Progenitor cell of endocrine pancreas (in vitro differentiated cells): ENCODE results near the gene AK5. TPM values are rescaled to one million over a fixed set of nuclear protein-coding genes. Genes with fewer than 3 reads are reported as not detected.

Source experiments
- DNase-seq: peaks from one replicate; pipeline ENCODE4 v3.0.0; 2021; ENCODE audit warnings: low spot score; ENCODE audit not compliant: unreplicated experiment
- H3K27ac Mint-ChIP-seq: 2 replicates; pipeline ENCODE4 v1.8.0; 2021; ENCODE audit warnings: mild to moderate bottlenecking, moderate library complexity, mixed read lengths
- H3K27me3 Mint-ChIP-seq: 2 replicates; pipeline ENCODE4 v1.8.0; 2021; ENCODE audit warnings: mixed read lengths
- H3K36me3 Mint-ChIP-seq: 2 replicates; pipeline ENCODE4 v1.8.0; 2022; ENCODE audit warnings: mixed read lengths; ENCODE audit not compliant: insufficient read depth
- H3K4me1 Mint-ChIP-seq: 2 replicates; pipeline ENCODE4 v1.8.0; 2021; ENCODE audit warnings: low read depth, mixed read lengths
- H3K4me3 Mint-ChIP-seq: 2 replicates; pipeline ENCODE4 v1.8.0; 2021; ENCODE audit warnings: low read depth, mild to moderate bottlenecking, moderate library complexity, mixed read lengths
- H3K9me3 Mint-ChIP-seq: 2 replicates; pipeline ENCODE4 v1.8.0; 2021; ENCODE audit warnings: low read depth, mixed read lengths
- total RNA-seq: library from RNA; stranded (reverse); gene quantifications from 2 replicates; pipeline ENCODE4 v1.2.1, GENCODE V29; 2021
- TF ChIP-seq, protein P1 (sequence below): fragments of 200-600 bp; sonication (generic); IDR thresholded peaks from one replicate; pipeline ENCODE4 v1.5.0; 2021; ENCODE audit warnings: antibody characterized with exemption, mild to moderate bottlenecking; ENCODE audit not compliant: unreplicated experiment

The AK5 gene
- total RNA-seq, 1 donor from 2014 or later, result 4.0 TPM

DNA sequence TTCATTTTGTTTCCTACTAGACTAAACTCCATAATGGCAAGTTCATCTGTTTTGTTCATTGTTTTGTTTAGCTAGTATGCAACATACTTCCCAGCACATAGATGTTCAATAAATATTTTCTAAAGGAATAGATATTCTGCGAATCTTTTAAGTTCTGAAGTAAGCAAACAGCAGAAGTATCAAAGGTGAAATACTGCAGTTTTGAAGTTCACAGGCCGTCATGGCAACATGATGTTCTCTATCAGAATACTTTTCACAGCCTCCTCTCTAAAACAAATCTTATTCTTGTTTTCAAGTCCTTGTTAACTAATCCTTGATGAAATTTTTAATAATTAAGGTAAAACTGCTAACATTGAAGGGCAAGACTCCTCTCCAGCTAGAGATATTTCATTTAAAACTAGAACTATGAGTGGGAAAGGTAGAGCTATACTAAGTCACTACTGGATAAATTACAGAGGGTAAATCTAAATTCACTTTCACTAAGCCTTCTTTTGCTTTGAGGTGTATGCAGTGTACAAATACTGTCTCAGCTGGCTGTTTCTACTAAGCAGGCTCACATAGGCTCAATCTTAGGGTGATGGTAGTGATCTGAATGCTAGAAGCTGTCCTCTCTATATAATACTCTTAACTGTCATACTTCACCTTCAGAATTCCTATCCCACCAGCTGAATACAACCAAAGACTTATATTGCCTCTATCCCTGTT, 303.9 kb downstream of the AK5 start:
- Mint-ChIP-seq H3K36me3 (peaks cover 13% of the 10 kb centered on the region), H3K4me3 (no peak overlapping the region), H3K4me1 (peaks cover 9% of the 10 kb centered on the region), H3K27ac (no peak overlapping the region), H3K9me3 (peaks cover 5% of the 10 kb centered on the region), H3K27me3 (no peaks in the 10 kb centered on the region)
- TF ChIP-seq, protein P1, sequence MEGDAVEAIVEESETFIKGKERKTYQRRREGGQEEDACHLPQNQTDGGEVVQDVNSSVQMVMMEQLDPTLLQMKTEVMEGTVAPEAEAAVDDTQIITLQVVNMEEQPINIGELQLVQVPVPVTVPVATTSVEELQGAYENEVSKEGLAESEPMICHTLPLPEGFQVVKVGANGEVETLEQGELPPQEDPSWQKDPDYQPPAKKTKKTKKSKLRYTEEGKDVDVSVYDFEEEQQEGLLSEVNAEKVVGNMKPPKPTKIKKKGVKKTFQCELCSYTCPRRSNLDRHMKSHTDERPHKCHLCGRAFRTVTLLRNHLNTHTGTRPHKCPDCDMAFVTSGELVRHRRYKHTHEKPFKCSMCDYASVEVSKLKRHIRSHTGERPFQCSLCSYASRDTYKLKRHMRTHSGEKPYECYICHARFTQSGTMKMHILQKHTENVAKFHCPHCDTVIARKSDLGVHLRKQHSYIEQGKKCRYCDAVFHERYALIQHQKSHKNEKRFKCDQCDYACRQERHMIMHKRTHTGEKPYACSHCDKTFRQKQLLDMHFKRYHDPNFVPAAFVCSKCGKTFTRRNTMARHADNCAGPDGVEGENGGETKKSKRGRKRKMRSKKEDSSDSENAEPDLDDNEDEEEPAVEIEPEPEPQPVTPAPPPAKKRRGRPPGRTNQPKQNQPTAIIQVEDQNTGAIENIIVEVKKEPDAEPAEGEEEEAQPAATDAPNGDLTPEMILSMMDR, result no peak
- DNase-seq, result no peak

DNA sequence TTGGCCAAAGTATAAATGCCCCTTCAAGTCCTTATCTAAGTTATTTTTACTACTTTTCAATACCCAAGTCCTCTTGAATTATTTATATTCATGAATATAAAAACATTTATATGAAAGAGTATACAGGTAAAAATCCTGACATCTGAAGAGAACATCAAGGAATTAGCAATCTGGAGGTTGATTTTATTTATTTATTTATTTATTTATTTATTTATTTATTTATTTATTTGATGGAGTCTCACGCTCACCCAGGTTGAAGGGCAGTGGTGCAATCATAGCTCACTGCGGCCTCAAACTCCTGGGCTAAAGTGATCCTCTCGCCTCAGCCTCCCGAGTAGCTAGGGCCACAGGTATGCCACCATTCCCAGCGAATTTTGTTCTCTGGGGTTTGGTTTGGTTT, 307.4 kb downstream of the AK5 start:
- Mint-ChIP-seq H3K4me1 (peaks cover 9% of the 10 kb centered on the region), H3K36me3 (peaks cover 13% of the 10 kb centered on the region), H3K27me3 (no peaks in the 10 kb centered on the region), H3K4me3 (no peak overlapping the region), H3K9me3 (peaks cover 5% of the 10 kb centered on the region), H3K27ac (no peak overlapping the region)
- DNase-seq, result no peak
- TF ChIP-seq, protein P1, result no peak

DNA sequence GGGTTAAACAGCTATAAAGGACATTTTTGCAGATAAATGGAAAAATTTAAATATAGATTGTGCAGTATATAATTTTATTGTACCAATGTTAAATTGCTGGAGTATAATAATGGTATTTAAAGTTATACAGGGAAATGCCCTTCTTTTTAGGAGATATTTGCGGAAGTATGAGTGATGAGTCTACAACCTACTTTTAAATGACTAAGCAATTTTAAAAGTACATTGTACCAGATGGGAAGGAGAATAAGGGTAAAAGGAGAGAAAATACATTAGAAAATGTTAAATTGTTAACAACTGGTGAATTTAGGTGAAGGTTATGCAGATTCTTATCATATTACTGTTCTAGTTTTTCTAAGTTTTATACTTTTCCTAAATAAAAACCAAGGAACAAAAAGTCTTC, 308.8 kb downstream of the AK5 start:
- H3K9me3 Mint-ChIP-seq, result peaks cover 5% of the 10 kb centered on the region

DNA sequence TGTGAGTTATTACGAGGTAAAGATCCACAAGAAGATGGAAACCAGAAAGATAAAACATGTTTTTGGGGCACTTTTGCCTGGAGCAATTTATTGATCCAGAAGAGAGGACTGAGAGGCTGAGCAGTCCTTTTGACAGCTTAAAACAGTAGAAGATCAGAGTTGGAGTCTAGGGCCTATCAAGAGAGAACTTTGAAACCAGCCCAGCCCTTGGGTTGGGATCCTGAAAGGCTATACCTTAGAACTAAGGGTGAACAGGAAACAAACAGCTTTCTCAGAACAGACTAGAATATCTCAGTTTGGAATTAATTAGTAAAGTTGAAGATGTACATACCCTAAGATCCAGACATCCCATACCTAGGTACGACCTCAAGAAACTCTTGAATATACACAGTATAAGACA, 311.1 kb downstream of the AK5 start:
- H3K27me3 Mint-ChIP-seq, result no peaks in the 10 kb centered on the region
- H3K36me3 Mint-ChIP-seq, result peaks cover 12% of the 10 kb centered on the region
- no peak overlapping the region for H3K4me3 Mint-ChIP-seq
- no peak overlapping the region for H3K27ac Mint-ChIP-seq
- no peak for DNase-seq
- TF ChIP-seq, protein P1, result no peak
- H3K9me3 Mint-ChIP-seq, result peaks cover under 1% of the 10 kb centered on the region
- H3K4me1 Mint-ChIP-seq, result no peaks in the 10 kb centered on the region

More for the DNA sequence above, 308.8 kb downstream of the AK5 start:
- no peak for DNase-seq
- H3K27me3 Mint-ChIP-seq, result no peaks in the 10 kb centered on the region
- no peak overlapping the region for H3K27ac Mint-ChIP-seq
- TF ChIP-seq, protein P1, result no peak
- peaks cover 4% of the 10 kb centered on the region for H3K4me1 Mint-ChIP-seq
- H3K36me3 Mint-ChIP-seq, result peaks cover 13% of the 10 kb centered on the region
- no peak overlapping the region for H3K4me3 Mint-ChIP-seq

DNA sequence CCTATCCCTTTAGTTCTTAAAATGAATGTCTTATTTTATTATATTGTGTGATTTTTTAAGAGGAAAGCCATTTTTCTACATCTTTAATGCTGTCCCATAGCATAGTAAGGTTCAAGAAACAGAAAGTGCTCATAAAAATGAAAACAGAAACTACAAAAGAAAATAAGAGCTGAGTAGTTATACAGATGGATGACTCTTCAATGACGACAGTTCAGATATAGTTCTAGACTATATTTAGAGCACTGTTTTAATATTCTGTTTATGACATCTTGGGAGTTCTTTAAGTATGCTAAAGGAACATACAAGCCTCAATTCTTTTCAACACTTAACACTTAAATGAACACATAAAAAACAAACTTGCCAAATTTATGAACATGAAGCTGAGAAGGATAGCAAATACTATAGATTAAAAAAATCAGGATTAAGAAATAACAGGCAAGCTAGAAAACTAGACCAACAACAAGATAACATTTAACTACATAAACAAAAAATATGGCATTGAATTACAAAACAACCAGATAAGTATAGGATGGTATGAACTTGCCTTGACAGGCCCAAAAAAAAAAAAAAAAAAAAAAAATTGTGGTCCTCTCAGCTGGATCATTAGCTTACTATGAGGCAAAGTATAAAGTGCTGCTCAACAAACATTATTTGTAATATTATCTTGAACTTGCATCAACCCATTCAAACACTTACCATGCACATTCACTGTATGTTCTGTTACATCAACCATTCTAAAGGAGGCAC, 312.7 kb downstream of the AK5 start:
- peaks cover 8% of the 10 kb centered on the region for H3K36me3 Mint-ChIP-seq
- DNase-seq, result no peak
- no peaks in the 10 kb centered on the region for H3K27me3 Mint-ChIP-seq
- H3K4me1 Mint-ChIP-seq, result no peaks in the 10 kb centered on the region
- H3K4me3 Mint-ChIP-seq, result no peak overlapping the region
- H3K9me3 Mint-ChIP-seq, result no peaks in the 10 kb centered on the region
- TF ChIP-seq, protein P1, result no peak
- H3K27ac Mint-ChIP-seq, result no peak overlapping the region
